Calu3 (cell line): ENCODE measurements around the gene RALA. TPM values are rescaled to one million over a fixed set of nuclear protein-coding genes. Genes with fewer than 3 reads are reported as not detected.

Experiments
- BruUV-seq: library from RNA; stranded (reverse); fragments of 400-500 nt; replicated peaks from 2 replicates; lab custom pipeline; 2021; lab: Mats Ljungman, UMichigan
- CTCF ChIA-PET: fragments of 300-600 bp; sonication (Branson Sonifier 250); formaldehyde crosslinking; loops from one replicate; lab custom pipeline; 2022; ENCODE audit warnings: antibody characterized with exemption; lab: Charles Lee
- DNase-seq: peaks from one replicate; pipeline ENCODE4 v3.0.0; 2022
- H3K27ac Mint-ChIP-seq: one replicate; pipeline ENCODE4 v1.8.0; 2022; ENCODE audit warnings: mixed read lengths; ENCODE audit not compliant: unreplicated experiment
- H3K27me3 Mint-ChIP-seq: one replicate; pipeline ENCODE4 v1.8.0; 2022; ENCODE audit warnings: mixed read lengths; ENCODE audit not compliant: unreplicated experiment
- H3K36me3 Mint-ChIP-seq: one replicate; pipeline ENCODE4 v1.8.0; 2022; ENCODE audit warnings: mild to moderate bottlenecking, moderate library complexity, mixed read lengths; ENCODE audit not compliant: insufficient read depth, unreplicated experiment
- H3K4me1 Mint-ChIP-seq: one replicate; pipeline ENCODE4 v1.8.0; 2022; ENCODE audit warnings: mild to moderate bottlenecking, low read depth, mixed read lengths; ENCODE audit not compliant: unreplicated experiment
- H3K4me3 Mint-ChIP-seq: one replicate; pipeline ENCODE4 v1.8.0; 2022; ENCODE audit warnings: mild to moderate bottlenecking, low read depth, moderate library complexity, mixed read lengths; ENCODE audit not compliant: unreplicated experiment
- H3K9me3 Mint-ChIP-seq: one replicate; pipeline ENCODE4 v1.8.0; 2022; ENCODE audit warnings: low read depth, mixed read lengths; ENCODE audit not compliant: unreplicated experiment
- CTCF ChIP-seq: fragments of 200-600 bp; IDR thresholded peaks from one replicate; pipeline ENCODE4 v1.8.0; 2022; ENCODE audit warnings: antibody characterized with exemption; ENCODE audit not compliant: unreplicated experiment
- intact Hi-C: fragments of 100-400 bp; cut with micrococcal nuclease; formaldehyde crosslinking; loops from one replicate; pipeline ENCODE4 v1.10.0; 2022; ENCODE audit not compliant: unreplicated experiment
- total RNA-seq: library from RNA; stranded (reverse); gene quantifications from 2 replicates; pipeline ENCODE4 v1.2.3, GENCODE V29; 2022

RALA gene
- total RNA-seq, 1 experiment from 2014 or later = 64.8 TPM

- intact Hi-C loops = loop anchor here (2.0 kb wide), 1 partner anchor 14 kb away; no protein-coding TSS in a partner anchor
- Mint-ChIP-seq H3K4me1 (peaks cover 35% of the 10 kb centered on the region), H3K36me3 (peaks cover 31% of the 10 kb centered on the region), H3K27me3 (no peaks in the 10 kb centered on the region), H3K27ac (peak overlapping the region; percentile 98), H3K9me3 (no peaks in the 10 kb centered on the region), H3K4me3 (peak overlapping the region; percentile 94)
- no peak for TF ChIP-seq CTCF
- no peak for DNase-seq
- BruUV-seq = no TSS peak
- CTCF ChIA-PET = interaction anchor here (1.4 to 2.2 kb wide), 3 partner anchors 13 to 154 kb away, joined by 3 to 9 read pairs (median 7); no protein-coding TSS in a partner anchor
These were observed 111.2 kb downstream of the RALA start for GRCh38 chr7:39734633-39735004.

GRCh38 chr7:39735903-39736302 lies 112.5 kb downstream of the RALA start:
- Mint-ChIP-seq H3K27me3 (no peaks in the 10 kb centered on the region), H3K4me1 (peaks cover 35% of the 10 kb centered on the region), H3K27ac (peak overlapping the region; percentile 48), H3K36me3 (peaks cover 31% of the 10 kb centered on the region), H3K9me3 (no peaks in the 10 kb centered on the region), H3K4me3 (no peak overlapping the region)
- intact Hi-C loops = loop anchor here (2.0 kb wide), 1 partner anchor 15 kb away; no protein-coding TSS in a partner anchor
- no TSS peak for BruUV-seq
- no peak for TF ChIP-seq CTCF
- no peak for DNase-seq
- CTCF ChIA-PET = interaction anchor here (0.5 to 2.0 kb wide), 6 partner anchors 15 to 214 kb away, joined by 3 to 9 read pairs (median 4); partner anchors contain the start of gene CDK13

GRCh38 chr7:39741942-39742623 lies 118.7 kb downstream of the RALA start:
- BruUV-seq = no TSS peak
- no peaks in the 10 kb centered on the region for H3K9me3 Mint-ChIP-seq
- peaks cover 27% of the 10 kb centered on the region for H3K4me1 Mint-ChIP-seq
- peaks cover 4% of the 10 kb centered on the region for H3K36me3 Mint-ChIP-seq
- CTCF ChIA-PET = interaction anchor here (0.6 to 4.5 kb wide), 17 partner anchors 8 to 310 kb away, joined by 3 to 87 read pairs (median 4); partner anchors contain the start of gene RALA
- TF ChIP-seq CTCF = peak; percentile 98
- H3K27me3 Mint-ChIP-seq = no peaks in the 10 kb centered on the region
- H3K4me3 Mint-ChIP-seq = no peak overlapping the region
- intact Hi-C loops = loop anchor here (1.0 kb wide), 1 partner anchor 162 kb away; no protein-coding TSS in a partner anchor
- H3K27ac Mint-ChIP-seq = peak overlapping the region; percentile 67
- peak; percentile 90 for DNase-seq

GRCh38 chr7:39744620-39745019 lies 121.2 kb downstream of the RALA start:
- Mint-ChIP-seq H3K4me1 (peaks cover 34% of the 10 kb centered on the region), H3K4me3 (no peak overlapping the region), H3K27me3 (no peaks in the 10 kb centered on the region), H3K27ac (no peak overlapping the region), H3K36me3 (peaks cover 4% of the 10 kb centered on the region), H3K9me3 (no peaks in the 10 kb centered on the region)
- TF ChIP-seq CTCF = no peak
- no TSS peak for BruUV-seq
- intact Hi-C loops = no loop called here
- CTCF ChIA-PET = interaction anchor here (1.0 to 4.6 kb wide), 3 partner anchors 12 to 178 kb away, joined by 3 to 108 read pairs (median 6); partner anchors contain the start of gene YAE1
- DNase-seq = no peak
